ENCODE data around the gene MORN5.

GRCh38 chr9:122186301-122186700 lies 26.6 kb downstream of the MORN5 start:
- no peak for TF ChIP-seq SPI1 (IDR thresholded peaks at IDR 0.05; ENCODE audit: low read depth, low read length)
- no peak for TF ChIP-seq POLR2A (IDR thresholded peaks at IDR 0.05; ENCODE audit: low read depth, low read length)
- TF ChIP-seq POLR2AphosphoS5 (IDR thresholded peaks at IDR 0.05; ENCODE audit: low read depth, low read length) = no peak
- TF ChIP-seq TAF1 (IDR thresholded peaks at IDR 0.05; ENCODE audit: low read depth, low read length) = no peak
- no peak for TF ChIP-seq POU2F2 (IDR thresholded peaks at IDR 0.05; ENCODE audit: low read depth, low read length)
- TF ChIP-seq PAX5 (IDR thresholded peaks at IDR 0.05; ENCODE audit: insufficient read depth, low read length, severe bottlenecking) = no peak

Measured in GM12891 (cell line).